Epithelial cell of proximal tubule (primary cell): ENCODE data around the gene SPATC1L. TPM values are rescaled to one million over a fixed set of nuclear protein-coding genes. Genes with fewer than 3 reads are reported as not detected.

Experiments used
- DNase-seq: peaks from one replicate; pipeline ENCODE4 v3.0.0-alpha.2; 2011; ENCODE audit warnings: low read depth
- H3K4me3 ChIP-seq: 2 replicates; pipeline ENCODE4 v1.5.1; 2011; ENCODE audit warnings: low read depth, mild to moderate bottlenecking, low read length
- CTCF ChIP-seq: conservative IDR thresholded peaks from 2 replicates; pipeline ENCODE4 v1.5.1; 2012; ENCODE audit warnings: low read depth, mild to moderate bottlenecking, low read length
- total RNA-seq: library from RNA; depleted of rRNA; stranded (reverse); fragments of >200 nt; gene quantifications from 2 replicates; pipeline ENCODE4 v1.2.3, GENCODE V29; 2015

Gene SPATC1L
- total RNA-seq, 1 donor from 2014 or later: 22.0 TPM

GRCh38 chr21:46128933-46129571 is 55.2 kb downstream of the SPATC1L start:
- TF ChIP-seq CTCF: no peak
- DNase-seq: no peak
- H3K4me3 ChIP-seq: no peak overlapping the region

GRCh38 chr21:46128106-46128932 is 55.9 kb downstream of the SPATC1L start:
- H3K4me3 ChIP-seq: no peak overlapping the region
- DNase-seq: no peak
- TF ChIP-seq CTCF: no peak

- no peak overlapping the region for H3K4me3 ChIP-seq
- no peak for DNase-seq
- no peak for TF ChIP-seq CTCF
These were observed 56.8 kb downstream of the SPATC1L start for GRCh38 chr21:46127239-46128105.

GRCh38 chr21:46126309-46127238 is 57.7 kb downstream of the SPATC1L start:
- no peak for TF ChIP-seq CTCF
- DNase-seq: no peak
- no peak overlapping the region for H3K4me3 ChIP-seq

- TF ChIP-seq CTCF: no peak
- no peak for DNase-seq
- no peak overlapping the region for H3K4me3 ChIP-seq
These were observed 58.4 kb downstream of the SPATC1L start for GRCh38 chr21:46125846-46126301.
